ENCODE data around the gene HAPLN2.
A peak's percentile ranks its signal among the peaks of the same experiment; 100 is the strongest.

Gene HAPLN2

DNA sequence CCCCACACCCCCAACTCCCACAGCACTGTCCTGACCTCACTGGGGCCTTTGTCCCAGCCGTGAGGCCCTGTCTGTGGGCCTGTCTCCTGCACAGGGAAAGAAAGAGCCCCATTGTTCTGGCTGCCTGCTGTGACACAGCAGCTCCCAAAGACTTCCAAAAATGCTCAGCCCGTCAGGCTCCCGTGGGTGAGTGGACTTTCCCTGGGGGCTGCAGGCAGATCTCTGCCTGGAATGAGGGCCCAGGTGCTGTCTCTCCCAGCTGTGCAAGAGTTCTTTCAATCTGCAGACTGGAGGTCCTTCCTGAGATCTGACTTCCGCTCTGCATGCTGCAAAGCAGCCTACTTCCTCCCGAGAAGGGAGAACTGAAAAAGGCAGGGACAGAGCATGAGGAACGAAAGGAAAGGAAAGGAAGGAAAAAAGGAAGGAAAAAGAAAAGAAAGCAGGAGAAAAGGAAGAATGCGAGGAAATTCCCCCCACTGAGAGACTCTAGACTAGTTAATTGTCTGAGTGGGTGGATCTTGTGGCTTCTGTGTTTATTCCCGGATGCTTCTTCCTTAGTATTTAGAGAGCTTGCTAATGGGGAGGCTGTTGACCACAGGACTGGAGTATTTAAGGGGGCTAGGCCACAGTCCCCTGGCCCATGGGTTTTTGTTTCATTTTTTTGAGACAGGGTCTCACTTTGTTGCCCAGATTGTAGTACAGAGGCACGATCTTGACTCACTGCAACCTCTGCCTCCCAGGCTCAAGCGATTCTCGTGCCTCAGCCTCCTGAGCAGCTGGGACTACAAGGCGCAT, 43.0 kb downstream of the HAPLN2 start:
- no peak for DNase-seq (ENCODE audit: low spot score)

DNA sequence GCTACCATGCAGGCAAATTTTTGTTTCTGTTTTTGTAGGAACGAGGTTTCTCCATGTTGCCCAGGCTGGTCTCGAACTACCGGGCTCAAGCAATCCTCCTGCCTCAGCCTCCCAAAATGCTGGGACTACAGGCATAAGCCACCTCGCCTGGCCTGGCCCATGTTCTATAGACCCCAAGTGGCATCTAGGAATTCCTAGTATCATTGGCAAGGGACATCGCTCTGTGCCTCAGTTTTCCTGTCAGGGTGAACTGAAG, 43.5 kb downstream of the HAPLN2 start:
- no peak for DNase-seq (ENCODE audit: low spot score)

DNA sequence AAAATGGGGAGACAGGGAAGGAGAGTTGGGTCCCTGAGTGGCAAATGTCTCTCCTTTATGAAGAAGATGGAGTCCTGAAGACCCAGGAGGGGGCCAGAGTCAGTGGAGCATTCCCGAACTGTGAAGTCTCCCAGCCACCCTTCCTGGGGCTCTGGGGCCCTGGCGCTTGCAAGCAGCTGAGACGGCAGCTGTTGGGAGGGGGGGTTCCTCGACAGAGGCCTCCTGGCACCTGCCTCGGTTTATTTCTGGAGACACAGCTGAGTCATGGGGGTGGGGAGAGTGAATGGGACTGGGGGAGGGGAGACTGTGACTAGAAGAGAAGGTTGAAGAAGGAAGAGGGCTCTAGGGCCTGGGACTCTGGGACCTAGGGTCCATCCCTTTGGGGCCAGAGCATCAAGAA, 44.0 kb downstream of the HAPLN2 start:
- DNase-seq (ENCODE audit: low spot score) = peak; percentile 62

DNA sequence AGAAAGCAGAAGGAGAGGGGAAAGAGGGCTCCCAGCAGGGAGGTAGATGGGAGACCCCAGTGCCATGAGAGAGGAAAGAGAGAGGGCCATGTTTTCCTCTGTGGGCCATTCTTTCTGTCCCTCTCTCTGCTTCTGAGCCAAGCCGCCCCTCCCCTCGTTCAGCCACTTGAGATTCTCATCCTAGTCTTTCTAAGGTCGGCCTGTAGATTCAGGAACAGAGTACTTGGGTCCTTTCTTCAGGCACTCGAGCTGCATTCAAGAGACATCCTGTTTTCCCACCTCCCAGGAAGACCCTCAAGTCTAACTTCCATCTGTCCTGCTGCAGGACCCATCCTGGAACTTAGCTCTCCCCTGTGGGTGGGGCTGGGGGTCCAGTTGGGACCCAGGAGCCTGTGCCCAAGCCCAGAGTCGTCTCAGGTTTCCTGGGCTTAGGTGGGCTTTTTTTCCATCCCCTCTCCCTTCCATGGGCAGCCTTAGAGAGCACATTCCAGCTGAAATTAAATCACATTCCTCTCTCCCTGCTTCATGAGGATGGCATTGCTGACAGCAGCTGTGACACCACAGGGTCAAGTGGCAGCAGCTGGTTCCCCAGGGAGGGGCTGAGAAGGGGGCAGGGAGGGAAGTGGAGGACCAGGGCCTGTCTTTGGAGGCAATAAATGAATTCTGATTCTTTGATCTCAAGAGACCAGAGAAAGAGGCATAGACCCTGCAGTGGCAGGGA, 45.0 kb downstream of the HAPLN2 start:
- peak; percentile 76 for DNase-seq (ENCODE audit: low spot score)

DNA sequence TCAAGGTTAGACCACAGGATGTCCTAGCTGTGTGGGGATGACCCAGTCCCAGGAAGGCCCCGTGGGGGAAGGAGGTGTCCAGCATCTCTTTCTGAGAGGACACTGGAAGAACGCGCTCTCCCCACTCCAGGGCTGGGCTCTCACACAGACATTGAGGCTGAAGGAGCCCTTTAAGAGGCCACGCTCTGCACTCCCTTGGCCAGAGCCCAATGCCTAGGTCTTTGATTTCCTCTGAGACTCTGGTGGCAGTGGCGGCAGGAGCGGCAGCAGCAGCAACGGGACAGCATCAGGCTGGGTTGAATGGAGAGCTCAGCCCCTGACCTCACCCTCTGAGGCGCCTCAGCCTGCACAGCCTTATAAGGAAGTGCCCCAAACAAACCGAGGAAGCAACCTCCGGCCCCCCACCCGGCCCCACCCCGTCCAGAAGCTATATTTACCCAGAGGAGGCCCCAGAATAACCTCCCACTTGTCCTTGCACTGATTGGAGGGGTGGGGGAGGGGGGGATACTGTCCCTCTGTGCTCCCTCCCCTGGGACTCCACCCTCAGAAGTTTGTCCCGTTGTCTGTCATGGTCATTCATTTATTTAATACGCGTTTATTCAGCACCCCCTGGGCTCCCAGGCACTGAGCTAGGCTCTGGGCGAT, 45.7 kb downstream of the HAPLN2 start:
- no peak for DNase-seq (ENCODE audit: low spot score)

DNA sequence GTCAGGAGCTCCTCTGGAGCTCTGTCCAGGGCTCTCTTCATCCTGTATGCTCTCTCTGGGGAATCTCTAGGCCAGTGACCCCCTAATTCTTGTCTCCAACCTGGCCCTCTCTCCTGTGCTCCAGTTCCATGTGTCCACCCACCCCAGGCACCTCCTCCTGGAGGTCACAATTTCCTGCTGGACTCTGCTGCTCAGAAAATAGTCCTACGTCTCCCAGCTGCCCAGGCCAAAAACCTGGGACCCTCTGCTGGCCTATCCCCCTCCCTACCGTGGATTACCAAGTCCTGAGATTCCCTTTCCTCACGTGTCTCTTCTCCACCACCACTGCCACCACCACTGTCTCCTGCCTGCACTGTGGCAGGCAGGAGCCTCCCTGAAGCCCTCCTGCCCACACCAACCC, 46.3 kb downstream of the HAPLN2 start:
- DNase-seq (ENCODE audit: low spot score) = no peak

DNA sequence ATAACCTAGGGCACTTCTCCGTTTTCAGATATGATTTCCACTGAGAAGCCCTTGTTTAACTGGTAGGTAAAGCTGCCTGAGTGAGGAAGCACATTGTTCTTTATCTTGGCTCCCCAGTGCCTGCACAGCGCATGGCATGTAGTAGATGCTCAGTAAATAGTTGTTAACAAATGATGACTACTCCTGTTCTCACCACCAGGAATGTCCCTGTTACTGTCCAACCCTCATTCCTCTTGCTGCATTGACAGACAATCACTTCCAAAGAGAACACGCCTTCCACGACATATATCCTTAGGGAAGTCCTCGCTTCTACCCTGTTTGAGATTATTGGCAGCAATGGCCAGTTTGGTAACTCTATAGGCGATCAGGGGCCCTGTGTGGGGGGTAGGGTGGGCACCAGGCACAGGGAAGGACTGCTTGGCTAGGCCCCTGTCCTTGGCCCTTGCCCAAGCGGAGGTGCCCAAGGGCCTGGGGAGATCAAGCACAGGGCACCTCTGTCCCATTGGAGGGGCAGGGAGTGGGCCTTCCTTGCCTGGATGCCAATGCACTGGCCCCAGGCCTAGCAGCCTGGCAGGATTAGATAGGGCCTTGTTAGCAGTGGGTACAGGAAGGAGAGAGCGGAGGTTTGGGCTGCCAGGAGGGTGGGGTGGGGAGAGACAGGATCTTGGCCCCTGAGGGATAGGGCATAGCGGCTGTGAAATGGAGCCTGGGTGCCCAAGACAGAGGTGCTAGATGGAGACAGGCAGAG, 47.8 kb downstream of the HAPLN2 start:
- no peak for DNase-seq (ENCODE audit: low spot score)

DNA sequence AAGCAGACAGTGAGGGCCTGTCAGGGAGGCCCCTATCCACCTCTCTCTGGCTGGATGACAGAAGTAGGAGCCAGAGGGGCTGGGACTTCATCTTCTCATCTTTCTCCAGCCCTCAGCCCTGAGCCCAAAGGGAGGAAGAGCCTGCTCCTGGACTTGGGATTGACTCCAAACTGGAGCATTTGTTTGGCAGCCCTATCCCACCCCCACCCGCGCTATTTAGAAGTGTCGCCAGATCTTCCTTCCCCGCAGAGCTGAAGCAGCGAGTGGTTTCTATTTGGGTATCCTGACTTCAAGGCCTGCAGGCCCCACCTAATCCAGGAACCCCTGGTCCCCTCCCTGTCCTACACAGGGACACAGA, 48.4 kb downstream of the HAPLN2 start:
- DNase-seq (ENCODE audit: low spot score) = no peak

DNA sequence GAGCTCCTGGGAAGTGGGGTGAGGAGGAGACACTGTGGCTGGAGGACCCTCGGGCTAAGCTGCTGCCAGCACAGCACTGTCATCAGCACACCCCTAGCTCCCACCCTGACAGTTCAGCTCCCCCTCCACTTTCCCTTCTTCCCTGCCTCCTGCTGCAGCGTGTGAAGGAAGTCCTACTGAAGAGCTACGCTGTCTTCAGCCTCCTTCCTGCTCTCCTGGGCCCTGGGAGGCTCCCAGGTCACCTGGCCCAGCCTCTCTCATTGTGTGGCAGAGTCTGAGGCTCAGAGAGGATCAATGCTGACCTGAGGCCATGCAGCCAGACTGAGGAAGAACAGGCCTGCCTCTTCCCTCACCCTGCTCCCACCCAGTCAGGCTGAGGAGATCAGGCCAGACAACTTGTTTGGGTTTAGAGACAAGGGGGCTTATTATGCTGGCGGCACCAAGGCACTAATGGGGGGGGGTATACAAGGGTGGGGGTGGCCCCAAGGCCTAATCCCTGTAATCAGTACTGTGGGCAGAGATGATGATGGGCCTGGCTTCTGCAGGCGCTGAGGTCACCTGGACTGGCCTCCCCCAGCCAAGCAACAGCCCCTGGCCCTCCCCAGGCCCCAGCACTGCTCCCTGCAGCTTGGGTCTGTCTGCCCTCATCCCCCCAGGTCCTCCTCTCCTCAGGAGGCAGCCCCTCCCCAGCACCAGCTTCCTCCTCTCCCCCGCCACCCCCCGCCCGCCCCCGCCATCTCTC, 48.9 kb downstream of the HAPLN2 start:
- no peak for DNase-seq (ENCODE audit: low spot score)

DNA sequence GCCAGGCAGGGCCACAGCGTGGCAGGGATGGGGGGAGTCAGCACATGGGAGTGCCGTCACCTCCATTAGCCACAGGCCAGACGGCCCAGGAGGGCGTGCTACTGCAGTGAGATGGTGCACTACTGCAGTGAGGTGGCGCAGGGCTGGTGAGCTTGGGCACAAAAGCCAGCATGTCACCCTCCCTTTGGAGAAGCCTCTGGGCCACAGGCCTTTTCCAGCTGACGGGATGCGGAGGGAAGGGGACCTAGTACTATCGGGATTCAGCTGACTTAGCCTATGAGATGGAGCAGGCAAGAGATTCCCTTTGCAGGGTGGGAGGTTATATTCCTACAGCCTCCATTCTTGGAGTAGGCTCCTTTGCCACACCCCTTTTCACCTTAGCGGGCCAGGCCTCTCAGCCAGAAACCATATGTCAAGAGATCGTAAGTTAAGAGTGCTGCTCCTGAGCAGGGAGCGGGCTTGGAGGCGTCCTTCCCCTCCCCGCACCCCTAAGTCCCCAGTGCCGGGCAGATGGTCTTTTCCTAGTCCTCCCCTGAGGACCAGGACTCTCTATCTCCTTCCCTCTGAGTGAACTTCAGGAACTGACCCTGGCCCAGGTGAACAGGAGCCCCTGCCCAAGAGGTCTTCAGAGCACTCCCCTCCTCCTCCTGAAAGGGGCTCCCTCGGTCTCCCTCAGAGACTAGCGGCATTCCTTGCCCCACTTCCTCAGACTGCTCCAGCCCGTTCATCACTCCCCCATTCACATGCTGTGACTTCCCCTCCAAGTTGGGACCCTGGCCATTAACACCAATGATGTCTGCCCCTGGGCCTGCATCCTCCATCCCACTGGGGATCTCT, 49.8 kb downstream of the HAPLN2 start:
- peak; percentile 74 for DNase-seq (ENCODE audit: low spot score)

DNA sequence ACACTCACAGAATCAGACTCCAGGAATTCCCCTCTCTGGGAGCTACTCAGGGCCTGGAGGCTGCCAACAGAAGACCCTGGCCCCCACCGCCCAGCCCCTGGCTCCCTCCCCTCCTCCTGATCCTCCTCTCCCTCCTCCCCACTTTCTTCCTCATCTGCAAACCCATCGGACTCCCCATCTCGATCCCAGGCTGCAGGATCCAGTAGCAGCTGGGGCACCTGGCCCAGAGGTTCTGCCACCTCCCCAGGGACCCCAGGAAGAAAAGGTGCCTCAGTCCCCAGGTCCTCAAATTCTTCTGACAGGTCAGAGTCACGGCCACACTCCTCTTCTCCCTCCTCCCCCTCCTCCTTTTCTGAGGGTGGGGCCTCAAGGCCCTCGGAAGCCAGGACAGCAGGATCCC, 50.6 kb downstream of the HAPLN2 start:
- DNase-seq (ENCODE audit: low spot score) = no peak

DNA sequence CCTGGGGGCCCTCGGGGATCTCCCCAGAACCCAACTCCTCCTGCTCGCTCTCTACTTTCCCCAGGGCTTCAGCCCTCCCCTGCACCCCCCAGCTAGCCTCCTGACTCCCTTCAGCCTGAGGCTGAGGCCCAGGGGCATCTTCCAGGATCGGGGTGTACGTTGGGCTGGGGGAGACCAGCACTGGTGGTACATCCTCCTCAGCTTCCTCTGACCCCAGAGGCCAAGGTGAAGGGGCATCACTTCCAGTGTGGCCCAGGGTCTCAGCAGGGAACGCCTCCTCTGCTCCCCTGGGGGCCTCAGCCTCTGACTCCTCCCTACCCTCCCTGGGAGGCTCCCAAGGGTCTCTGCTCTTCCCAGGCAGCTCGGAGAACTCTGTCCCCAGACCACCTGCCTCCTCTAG, 51.1 kb downstream of the HAPLN2 start:
- DNase-seq (ENCODE audit: low spot score) = no peak

DNA sequence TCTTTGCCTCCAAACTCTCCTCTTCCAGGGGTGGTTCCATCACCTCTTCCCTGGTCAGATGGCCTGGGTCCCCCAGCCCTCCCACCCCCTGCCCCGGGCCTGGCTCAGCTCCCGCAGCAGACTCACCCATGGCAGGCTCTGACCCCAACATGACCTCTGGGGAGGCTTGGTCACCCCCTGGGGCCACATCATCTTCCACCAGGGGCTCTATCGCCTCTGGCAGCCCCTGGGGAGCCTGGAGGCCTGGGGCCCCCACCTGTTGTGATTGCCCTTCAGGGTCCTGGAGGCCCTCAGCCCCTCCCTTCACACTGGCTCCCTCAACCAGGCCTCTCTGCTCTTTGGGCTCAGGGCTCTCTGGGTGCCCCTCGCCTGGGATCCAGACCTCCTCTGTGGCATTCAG, 51.6 kb downstream of the HAPLN2 start:
- no peak for DNase-seq (ENCODE audit: low spot score)

DNA sequence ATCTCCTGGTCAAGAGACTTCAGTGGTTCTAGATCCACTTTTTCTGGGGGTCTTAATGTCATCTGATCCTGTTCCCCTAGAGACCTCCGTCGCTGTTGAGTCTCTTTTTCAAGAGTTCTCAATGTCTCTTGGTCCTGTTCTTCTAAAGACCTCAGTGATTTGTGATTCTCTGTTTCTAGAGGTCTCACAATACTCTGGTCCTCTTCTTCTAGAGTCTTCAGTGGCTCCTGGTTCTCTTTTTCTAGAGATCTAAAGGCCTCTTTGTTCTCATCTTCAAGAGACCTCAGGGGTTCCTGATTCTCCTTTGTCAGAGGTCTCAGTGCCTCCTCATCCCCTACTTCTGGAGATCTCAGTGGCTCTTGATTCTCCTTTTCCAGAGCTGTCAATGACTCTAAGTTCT, 52.6 kb downstream of the HAPLN2 start:
- no peak for DNase-seq (ENCODE audit: low spot score)

DNA sequence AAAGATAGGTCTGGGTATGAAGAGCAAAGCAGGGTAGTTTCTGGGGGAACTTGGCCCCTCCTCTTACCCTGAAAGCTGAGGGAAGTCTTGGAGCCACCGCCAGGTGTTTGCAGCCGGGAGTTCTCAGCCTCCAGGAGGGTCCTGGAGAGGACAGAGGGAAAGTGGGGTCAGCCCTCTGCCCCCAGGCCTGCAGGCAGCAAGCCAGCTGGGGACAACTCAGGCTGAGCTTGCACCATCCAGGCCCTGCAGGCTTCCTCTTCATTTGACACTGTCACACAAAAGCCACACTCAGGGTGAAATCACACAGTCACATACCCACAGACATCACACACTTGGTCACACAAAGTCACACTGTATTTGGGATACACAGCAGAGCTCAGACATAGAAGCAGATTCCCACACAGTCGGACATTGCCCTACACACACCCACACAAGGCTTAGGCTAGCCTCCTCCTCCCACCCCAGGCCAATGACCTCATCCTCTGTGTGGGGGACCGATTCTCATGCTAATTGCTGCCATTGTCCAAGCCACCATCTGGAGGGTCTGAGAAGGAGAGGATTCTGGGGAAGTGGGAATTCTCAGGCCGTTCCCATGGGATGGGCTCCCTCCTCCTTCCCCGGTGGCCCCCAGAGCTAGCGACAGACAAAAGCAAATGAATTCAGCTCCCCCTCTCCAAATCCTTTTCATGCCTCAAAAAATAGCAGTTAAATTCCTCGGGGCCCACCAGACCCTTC, 54.3 kb downstream of the HAPLN2 start:
- no peak for DNase-seq (ENCODE audit: low spot score)
